ENCODE data around the gene FANK1. TPM values are rescaled to one million over a fixed set of nuclear protein-coding genes. Genes with fewer than 3 reads are reported as not detected.

Gene FANK1
- total and polyA plus RNA-seq, 2 donors (not counting 1 experiment from before 2014, with no cell fraction given), result 0.13 TPM; not detected in 1

DNA sequence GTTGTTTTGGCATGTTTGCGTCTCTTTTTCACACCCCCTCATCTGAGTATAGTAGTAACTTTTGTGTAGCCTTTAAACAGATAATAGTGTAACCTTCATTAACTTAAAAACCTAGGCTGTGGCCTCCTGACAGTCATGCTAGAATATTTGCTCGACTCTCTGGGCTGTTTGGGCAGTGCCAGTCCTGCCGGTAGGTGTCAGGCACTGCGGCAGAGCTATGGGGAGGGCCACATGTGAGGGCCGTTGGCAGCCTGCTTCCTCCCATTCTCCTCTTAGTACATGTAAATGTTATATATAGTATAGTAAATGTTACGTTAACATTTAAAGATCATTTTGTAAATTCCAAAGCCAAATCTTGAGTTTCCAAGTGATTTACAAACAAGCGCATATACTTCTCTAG is 46.9 kb upstream of the FANK1 start:
- CTCF ChIA-PET, result no interaction called here
- TF ChIP-seq, protein P1, sequence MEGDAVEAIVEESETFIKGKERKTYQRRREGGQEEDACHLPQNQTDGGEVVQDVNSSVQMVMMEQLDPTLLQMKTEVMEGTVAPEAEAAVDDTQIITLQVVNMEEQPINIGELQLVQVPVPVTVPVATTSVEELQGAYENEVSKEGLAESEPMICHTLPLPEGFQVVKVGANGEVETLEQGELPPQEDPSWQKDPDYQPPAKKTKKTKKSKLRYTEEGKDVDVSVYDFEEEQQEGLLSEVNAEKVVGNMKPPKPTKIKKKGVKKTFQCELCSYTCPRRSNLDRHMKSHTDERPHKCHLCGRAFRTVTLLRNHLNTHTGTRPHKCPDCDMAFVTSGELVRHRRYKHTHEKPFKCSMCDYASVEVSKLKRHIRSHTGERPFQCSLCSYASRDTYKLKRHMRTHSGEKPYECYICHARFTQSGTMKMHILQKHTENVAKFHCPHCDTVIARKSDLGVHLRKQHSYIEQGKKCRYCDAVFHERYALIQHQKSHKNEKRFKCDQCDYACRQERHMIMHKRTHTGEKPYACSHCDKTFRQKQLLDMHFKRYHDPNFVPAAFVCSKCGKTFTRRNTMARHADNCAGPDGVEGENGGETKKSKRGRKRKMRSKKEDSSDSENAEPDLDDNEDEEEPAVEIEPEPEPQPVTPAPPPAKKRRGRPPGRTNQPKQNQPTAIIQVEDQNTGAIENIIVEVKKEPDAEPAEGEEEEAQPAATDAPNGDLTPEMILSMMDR (IDR thresholded peaks at IDR 0.05), result no peak
- TF ChIP-seq EZH2 (IDR thresholded peaks at IDR 0.05; ENCODE audit: borderline replicate concordance, insufficient read depth, low read depth, low read length, poor library complexity, severe bottlenecking), result no peak
- H3K4me3 ChIP-seq (ENCODE audit: control extremely low read depth in 1 of 5, extremely low read depth in 1 of 5, insufficient read depth in 1 of 5, low read depth in 2 of 5, low read length in 4 of 5), result no peak overlapping the region
- H3K9ac ChIP-seq (ENCODE audit: low read length), result no peak overlapping the region
- H3K27me3 Mint-ChIP-seq, result no peaks in the 10 kb centered on the region
- H3K4me2 ChIP-seq (replicated peaks; ENCODE audit: low read depth, low read length, poor library complexity, severe bottlenecking), result no peak overlapping the region
- ATAC-seq (ENCODE audit: low read depth) (no peak), DNase-seq (no peak)
- no peaks in the 10 kb centered on the region for H3K9me3 Mint-ChIP-seq (ENCODE audit: insufficient read depth)
- H3K27ac Mint-ChIP-seq, result no peak overlapping the region
- H3K9me3 ChIP-seq (ENCODE audit: control extremely low read depth in 1 of 3, control insufficient read depth in 2 of 3, insufficient read depth in 1 of 3, low read length in 2 of 3), result no peaks in the 10 kb centered on the region
- no CpG with 5 or more reads among the region's 7 CpGs for WGBS (ENCODE audit: insufficient coverage)
- H3K4me3 Mint-ChIP-seq, result no peak overlapping the region
- H3K27ac ChIP-seq (ENCODE audit: low read length in 2 of 2), result no peak overlapping the region
- POLR2A ChIA-PET, result no interaction called here
- no peaks in the 10 kb centered on the region for H3K4me1 Mint-ChIP-seq
- intact Hi-C loops (cut with micrococcal nuclease), result no loop called here
- peaks cover 0 to 16% of the 10 kb centered on the region in 2 experiments for H3K36me3 ChIP-seq (replicated peaks in 1 of 2; ENCODE audit: control extremely low read depth in 1 of 2, control insufficient read depth in 1 of 2, extremely low read depth in 1 of 2, insufficient read depth in 2 of 2, low read length in 1 of 2)
- H2AFZ ChIP-seq (ENCODE audit: insufficient read depth, low read depth, low read length, poor library complexity, severe bottlenecking), result no peak overlapping the region
- H4K20me1 ChIP-seq (ENCODE audit: control insufficient read depth, insufficient read depth, low read length, poor library complexity, severe bottlenecking), result no peaks in the 10 kb centered on the region
- H3K79me2 ChIP-seq (ENCODE audit: control insufficient read depth, insufficient read depth, low read length), result no peaks in the 10 kb centered on the region
- H3K27me3 ChIP-seq (replicated peaks in 1 of 4; ENCODE audit: control extremely low read depth in 1 of 4, control insufficient read depth in 3 of 4, insufficient read depth in 4 of 4, low read length in 3 of 4), result no peaks in the 10 kb centered on the region
- H3K4me1 ChIP-seq (ENCODE audit: control insufficient read depth in 2 of 2, insufficient read depth in 2 of 2, low read length in 2 of 2), result no peaks in the 10 kb centered on the region

DNA sequence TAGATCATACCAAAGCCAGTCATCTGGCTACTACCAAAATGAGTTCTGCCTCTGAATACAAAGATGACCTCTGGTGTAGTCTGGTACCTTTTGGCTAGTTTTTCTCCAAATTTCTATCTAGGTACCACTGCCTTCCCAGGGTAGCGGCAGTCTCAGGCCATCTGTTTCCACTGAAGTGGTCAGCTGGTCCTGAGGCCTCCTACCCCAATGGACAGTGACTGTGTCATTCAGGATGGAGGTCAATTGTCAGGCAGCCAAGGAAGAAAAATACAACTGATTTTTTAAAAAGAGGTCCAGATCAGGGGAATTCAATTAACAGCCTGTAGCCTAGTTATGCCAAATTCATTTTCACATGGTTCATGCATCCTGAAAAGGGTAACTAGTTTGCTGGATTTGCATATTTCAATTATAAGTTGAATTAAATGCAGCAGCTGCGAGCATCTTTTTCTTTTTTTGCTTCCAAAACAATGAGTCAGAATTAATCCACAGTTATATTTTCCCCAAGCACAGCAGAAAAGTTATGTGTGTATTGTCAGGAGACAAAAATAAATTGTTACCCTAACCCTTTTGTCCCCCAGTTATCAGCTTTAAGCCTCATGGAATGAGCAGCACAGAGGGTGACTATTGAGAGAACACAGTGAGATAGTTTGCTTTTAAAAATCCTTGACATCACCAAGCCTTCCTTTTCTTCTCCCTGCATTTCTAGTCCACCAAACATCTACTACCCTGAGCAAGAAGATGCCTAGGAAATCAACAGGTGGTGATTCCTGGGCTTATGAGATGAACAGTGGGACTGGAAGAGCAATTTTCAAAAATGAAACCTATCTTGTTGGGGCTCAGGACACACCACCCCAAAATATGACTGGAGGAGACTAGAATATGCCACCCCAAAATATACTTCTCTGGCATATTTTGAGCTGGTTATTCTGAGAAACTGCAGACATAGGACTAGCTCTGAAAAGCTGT is 45.3 kb upstream of the FANK1 start:
- Histone ChIP-seq H2AFZ (ENCODE audit: insufficient read depth, low read depth, low read length, poor library complexity, severe bottlenecking) (no peak overlapping the region), H3K9me3 (ENCODE audit: control extremely low read depth in 1 of 3, control insufficient read depth in 2 of 3, insufficient read depth in 1 of 3, low read length in 2 of 3) (no peaks in the 10 kb centered on the region), H3K9ac (ENCODE audit: low read length) (no peak overlapping the region), H3K4me2 (replicated peaks; ENCODE audit: low read depth, low read length, poor library complexity, severe bottlenecking) (no peak overlapping the region), H3K4me3 (ENCODE audit: control extremely low read depth in 1 of 5, extremely low read depth in 1 of 5, insufficient read depth in 1 of 5, low read depth in 2 of 5, low read length in 4 of 5) (no peak overlapping the region), H3K27me3 (replicated peaks in 1 of 4; ENCODE audit: control extremely low read depth in 1 of 4, control insufficient read depth in 3 of 4, insufficient read depth in 4 of 4, low read length in 3 of 4) (no peaks in the 10 kb centered on the region), H4K20me1 (ENCODE audit: control insufficient read depth, insufficient read depth, low read length, poor library complexity, severe bottlenecking) (no peaks in the 10 kb centered on the region), H3K79me2 (ENCODE audit: control insufficient read depth, insufficient read depth, low read length) (no peaks in the 10 kb centered on the region), H3K36me3 (replicated peaks in 1 of 2; ENCODE audit: control extremely low read depth in 1 of 2, control insufficient read depth in 1 of 2, extremely low read depth in 1 of 2, insufficient read depth in 2 of 2, low read length in 1 of 2) (peaks cover 0 to 14% of the 10 kb centered on the region in 2 experiments), H3K4me1 (ENCODE audit: control insufficient read depth in 2 of 2, insufficient read depth in 2 of 2, low read length in 2 of 2) (no peaks in the 10 kb centered on the region), H3K27ac (ENCODE audit: low read length in 2 of 2) (no peak overlapping the region)
- H3K4me3 Mint-ChIP-seq, result no peak overlapping the region
- intact Hi-C loops (cut with micrococcal nuclease), result no loop called here
- no peak for ATAC-seq (ENCODE audit: low read depth)
- H3K27ac Mint-ChIP-seq, result no peak overlapping the region
- CTCF ChIA-PET, result interaction anchor here (1.4 kb wide), 1 partner anchor 9 kb away, joined by 3 read pairs; no protein-coding TSS in a partner anchor
- WGBS (ENCODE audit: insufficient coverage), result no CpG with 5 or more reads among the region's 2 CpGs
- POLR2A ChIA-PET, result no interaction called here
- no peaks in the 10 kb centered on the region for H3K4me1 Mint-ChIP-seq
- TF ChIP-seq EZH2 (IDR thresholded peaks at IDR 0.05; ENCODE audit: borderline replicate concordance, insufficient read depth, low read depth, low read length, poor library complexity, severe bottlenecking), result no peak
- TF ChIP-seq, protein P1 (IDR thresholded peaks at IDR 0.05), result no peak
- H3K9me3 Mint-ChIP-seq (ENCODE audit: insufficient read depth), result no peaks in the 10 kb centered on the region
- no peak for DNase-seq
- no peaks in the 10 kb centered on the region for H3K27me3 Mint-ChIP-seq
